ENCODE results near the gene THAP5. TPM values are rescaled to one million over a fixed set of nuclear protein-coding genes. Genes with fewer than 3 reads are reported as not detected.

Gene THAP5
- total RNA-seq, 1 experiment from 2014 or later = 11.8 TPM

GRCh38 chr7:108529341-108529740 is 40.2 kb downstream of the THAP5 start:
- H3K9ac ChIP-seq (ENCODE audit: low read length) = no peak overlapping the region
- ChIA-PET POLR2A (ENCODE audit: unreplicated experiment) (no interaction called here), CTCF (no interaction called here)
- TF ChIP-seq EZH2 (IDR thresholded peaks at IDR 0.05; ENCODE audit: low read length, unreplicated experiment) = no peak
- TF ChIP-seq EZH2phosphoT487 (IDR thresholded peaks at IDR 0.05; ENCODE audit: borderline replicate concordance, low read length) = no peak
- H3K4me2 ChIP-seq (ENCODE audit: low read length) = peak overlapping the region; percentile 17
- H3K79me2 ChIP-seq (ENCODE audit: low read length) = peaks cover 15% of the 10 kb centered on the region
- DNase-seq (peak; percentile 29), ATAC-seq (no peak)
- no peaks in the 10 kb centered on the region for H3K27me3 ChIP-seq (ENCODE audit: low read length)
- no peaks in the 10 kb centered on the region for H4K20me1 ChIP-seq (ENCODE audit: low read length)
- no peak overlapping the region for H3K4me3 ChIP-seq (ENCODE audit: low read length)
- no peaks in the 10 kb centered on the region for H3K9me3 ChIP-seq (ENCODE audit: low read length)
- H2AFZ ChIP-seq (ENCODE audit: low read length) = 0 out of 2 replicates have a peak overlapping the region, but pooled peaks have one; percentile 26
- H3K4me1 ChIP-seq (ENCODE audit: insufficient read depth, low read length) = peaks cover 35% of the 10 kb centered on the region
- BruUV-seq (replicated peaks) = no TSS peak
- no peak overlapping the region; the same call in 1 of the 2 replicates for H3K27ac ChIP-seq (ENCODE audit: low read length)
- no peaks in the 10 kb centered on the region for H3K9me2 ChIP-seq (replicated peaks; ENCODE audit: low read length)
- no peaks in the 10 kb centered on the region for H3F3A ChIP-seq (ENCODE audit: low read length, unreplicated experiment)
- intact Hi-C loops (cut with micrococcal nuclease) = no loop called here
- no peaks in the 10 kb centered on the region for H3K36me3 ChIP-seq (ENCODE audit: low read depth, low read length)

- H3K4me2 ChIP-seq (ENCODE audit: low read length) = peak overlapping the region; percentile 86
- H3K9me3 ChIP-seq (ENCODE audit: low read length) = no peaks in the 10 kb centered on the region
- H3K36me3 ChIP-seq (ENCODE audit: low read depth, low read length) = no peaks in the 10 kb centered on the region
- peak overlapping the region; percentile 88 for H3K9ac ChIP-seq (ENCODE audit: low read length)
- ChIA-PET CTCF (no interaction called here), POLR2A (ENCODE audit: unreplicated experiment) (no interaction called here)
- DNase-seq (peak; percentile 92), ATAC-seq (peak; percentile 4)
- no peaks in the 10 kb centered on the region for H3K9me2 ChIP-seq (replicated peaks; ENCODE audit: low read length)
- peak overlapping the region; percentile 92 for H3K4me3 ChIP-seq (ENCODE audit: low read length)
- no TSS peak for BruUV-seq (replicated peaks)
- H3K27ac ChIP-seq (ENCODE audit: low read length) = peak overlapping the region; percentile 88
- H3K4me1 ChIP-seq (ENCODE audit: insufficient read depth, low read length) = peaks cover 45% of the 10 kb centered on the region
- H4K20me1 ChIP-seq (ENCODE audit: low read length) = no peaks in the 10 kb centered on the region
- no peaks in the 10 kb centered on the region for H3K27me3 ChIP-seq (ENCODE audit: low read length)
- H3F3A ChIP-seq (ENCODE audit: low read length, unreplicated experiment) = no peaks in the 10 kb centered on the region
- H3K79me2 ChIP-seq (ENCODE audit: low read length) = peaks cover 26% of the 10 kb centered on the region
- peak overlapping the region; percentile 53 for H2AFZ ChIP-seq (ENCODE audit: low read length)
- TF ChIP-seq EZH2phosphoT487 (IDR thresholded peaks at IDR 0.05; ENCODE audit: borderline replicate concordance, low read length) (no peak), EZH2 (IDR thresholded peaks at IDR 0.05; ENCODE audit: low read length, unreplicated experiment) (no peak), CTCF (conservative IDR thresholded peaks at IDR 0.05; ENCODE audit: low read depth, low read length) (no peak)
- intact Hi-C loops (cut with micrococcal nuclease) = no loop called here
Measured at GRCh38 chr7:108528183-108528712, 41.3 kb downstream of the THAP5 start.

- ChIA-PET POLR2A (ENCODE audit: unreplicated experiment) (interaction anchor here (0.7 kb wide), 1 partner anchor 33 kb away, joined by 6 read pairs; no protein-coding TSS in a partner anchor), CTCF (no interaction called here)
- Histone ChIP-seq H3F3A (ENCODE audit: low read length, unreplicated experiment) (no peaks in the 10 kb centered on the region), H3K27me3 (ENCODE audit: low read length) (no peaks in the 10 kb centered on the region), H3K27ac (ENCODE audit: low read length) (peak overlapping the region; percentile 88), H3K4me3 (ENCODE audit: low read length) (peak overlapping the region; percentile 92), H3K9ac (ENCODE audit: low read length) (peak overlapping the region; percentile 88), H3K9me3 (ENCODE audit: low read length) (no peaks in the 10 kb centered on the region), H4K20me1 (ENCODE audit: low read length) (0 out of 2 replicates have a peak, but pooled peaks cover 4% of the 10 kb centered on the region), H3K36me3 (ENCODE audit: low read depth, low read length) (no peaks in the 10 kb centered on the region), H3K9me2 (replicated peaks; ENCODE audit: low read length) (no peaks in the 10 kb centered on the region), H2AFZ (ENCODE audit: low read length) (peak overlapping the region; percentile 65), H3K4me1 (ENCODE audit: insufficient read depth, low read length) (peaks cover 45% of the 10 kb centered on the region), H3K4me2 (ENCODE audit: low read length) (peak overlapping the region; percentile 86), H3K79me2 (ENCODE audit: low read length) (peaks cover 40% of the 10 kb centered on the region)
- ATAC-seq = no peak
- TF ChIP-seq EZH2phosphoT487 (IDR thresholded peaks at IDR 0.05; ENCODE audit: borderline replicate concordance, low read length) (no peak), EZH2 (IDR thresholded peaks at IDR 0.05; ENCODE audit: low read length, unreplicated experiment) (no peak), CTCF (conservative IDR thresholded peaks at IDR 0.05; ENCODE audit: low read depth, low read length) (no peak)
- TSS peak; percentile 97 for BruUV-seq (replicated peaks)
- DNase-seq = no peak
- intact Hi-C loops (cut with micrococcal nuclease) = loop anchor here (1.0 kb wide), 1 partner anchor 43 kb away; the partner anchor contains the start of genes DNAJB9 and THAP5
Measured at GRCh38 chr7:108526768-108527017, 42.8 kb downstream of the THAP5 start.
